GM21619 (cell line): ENCODE data around the gene RARRES2.
"Not testable (repeated sequence)": the region's sequence is repeated elsewhere in the genome, so short reads cannot be mapped to it uniquely, and the experiment has no call there.

Source experiments
- ATAC-seq: cut with Tn5 transposase; IDR thresholded peaks from one replicate; pipeline ENCODE4 v1.9.1; 2021; ENCODE audit not compliant: unreplicated experiment

Gene RARRES2

GRCh38 chr7:150295614-150296013, 45.8 kb downstream of the RARRES2 start:
- not testable (repeated sequence) for ATAC-seq

GRCh38 chr7:150295027-150295426, 46.4 kb downstream of the RARRES2 start:
- ATAC-seq = not testable (repeated sequence)

- ATAC-seq = not testable (repeated sequence)
Measured at GRCh38 chr7:150290317-150290716, 51.1 kb downstream of the RARRES2 start.

DNA sequence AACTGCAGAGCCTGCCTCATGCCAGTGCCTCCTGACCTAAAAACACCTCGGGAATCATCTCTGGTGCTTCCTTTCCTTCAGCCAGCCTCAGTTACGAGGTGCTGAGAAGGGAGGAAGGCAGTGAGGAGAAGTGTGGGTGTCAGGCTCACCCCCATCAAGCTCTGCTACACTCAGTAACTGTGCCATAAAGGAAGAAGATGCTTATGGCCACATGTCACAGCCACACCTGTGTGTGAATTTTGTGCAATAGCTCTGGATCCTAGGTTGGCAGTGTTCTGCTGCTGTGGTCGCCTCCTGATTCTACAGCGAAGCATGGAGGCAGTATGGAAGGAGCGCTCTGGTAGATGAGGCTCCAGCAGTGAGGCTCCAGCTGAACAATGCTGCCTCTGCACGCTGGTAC, 52.6 kb downstream of the RARRES2 start:
- not testable (repeated sequence) for ATAC-seq
